ENCODE results near the gene RBFOX2. TPM values are rescaled to one million over a fixed set of nuclear protein-coding genes. Genes with fewer than 3 reads are reported as not detected.

The RBFOX2 gene
- total and polyA plus RNA-seq, 2 of the 13 experiments (the other 11 are each of a cell fraction or from before 2014, with no cell fraction given), result 37.3 to 40.4 TPM

- TF ChIP-seq ESRRA (CRISPR knock-in tag; IDR thresholded peaks at IDR 0.05; ENCODE audit: low read depth) (0 out of 2 replicates have a peak, but pooled peaks have one; percentile 28), RFX1 (IDR thresholded peaks at IDR 0.05) (no peak), DZIP1 (CRISPR knock-in tag; IDR thresholded peaks at IDR 0.05) (no peak), ZNF839 (CRISPR knock-in tag; IDR thresholded peaks at IDR 0.05; ENCODE audit: borderline replicate concordance) (0 out of 2 replicates have a peak, but pooled peaks have one; percentile 33), PHF20 (CRISPR knock-in tag; IDR thresholded peaks at IDR 0.05) (peak; percentile 52), ZNF331 (CRISPR knock-in tag; IDR thresholded peaks at IDR 0.05) (no peak), KAT7 (CRISPR knock-in tag; IDR thresholded peaks at IDR 0.05; ENCODE audit: borderline replicate concordance) (peak; percentile 40; the same call in 1 of the 2 replicates), ZNF883 (CRISPR knock-in tag; IDR thresholded peaks at IDR 0.05; ENCODE audit: not compliant biosample characterization) (peak; percentile 21), RARA (CRISPR knock-in tag; IDR thresholded peaks at IDR 0.05) (no peak), IRF9 (CRISPR knock-in tag; IDR thresholded peaks at IDR 0.05; ENCODE audit: borderline replicate concordance) (peak; percentile 80), SALL2 (CRISPR knock-in tag; IDR thresholded peaks at IDR 0.05) (0 out of 2 replicates have a peak, but pooled peaks have one; percentile 12), HNRNPH1 (optimal IDR thresholded peaks at IDR 0.05; ENCODE audit: low read depth, low read length) (no peak), HDAC2 (CRISPR knock-in tag; IDR thresholded peaks at IDR 0.05) (peak; percentile 58), NR1H2 (CRISPR knock-in tag; IDR thresholded peaks at IDR 0.05; ENCODE audit: borderline replicate concordance, low read depth) (no peak), ZNF816 (CRISPR knock-in tag; IDR thresholded peaks at IDR 0.05; ENCODE audit: borderline replicate concordance) (no peak), ZNF564 (CRISPR knock-in tag; IDR thresholded peaks at IDR 0.05) (peak; percentile 57; the same call in 1 of the 2 replicates), HIVEP1 (CRISPR knock-in tag; IDR thresholded peaks at IDR 0.05) (0 out of 2 replicates have a peak, but pooled peaks have one; percentile 16), CSRNP1 (CRISPR knock-in tag; IDR thresholded peaks at IDR 0.05) (0 out of 2 replicates have a peak, but pooled peaks have one; percentile 10), ZBTB14 (CRISPR knock-in tag; IDR thresholded peaks at IDR 0.05) (peak; percentile 48; the same call in 1 of the 2 replicates), ZNF12 (CRISPR knock-in tag; IDR thresholded peaks at IDR 0.05) (0 out of 2 replicates have a peak, but pooled peaks have one; percentile 6), STAT5B (CRISPR knock-in tag; IDR thresholded peaks at IDR 0.05) (no peak), SMAD1 (CRISPR knock-in tag; IDR thresholded peaks at IDR 0.05; ENCODE audit: borderline replicate concordance, low read depth) (0 out of 2 replicates have a peak, but pooled peaks have one; percentile 52)
These were observed 37.3 kb upstream of the RBFOX2 start (continued) for GRCh38 chr22:36065775-36066544.
